HG02759 (cell line): ENCODE measurements around the gene RTN3.
"Not testable (repeated sequence)": the region's sequence is repeated elsewhere in the genome, so short reads cannot be mapped to it uniquely, and the experiment has no call there.

Experiments
- ATAC-seq: cut with Tn5 transposase; IDR thresholded peaks from one replicate; pipeline ENCODE4 v1.9.1; 2021; ENCODE audit warnings: mild to moderate bottlenecking, moderate library complexity; ENCODE audit not compliant: unreplicated experiment

RTN3 gene

GRCh38 chr11:63767565-63768236, 86.4 kb downstream of the RTN3 start:
- ATAC-seq: no peak

- ATAC-seq: peak; percentile 59
Measured at GRCh38 chr11:63768237-63769041, 87.1 kb downstream of the RTN3 start, which contains the start of gene ZFTA. Gene ZFTA (minus strand): TSS chr11:63768775. CDS start chr11:63768622, 153 bp downstream.

GRCh38 chr11:63769042-63769713, 87.9 kb downstream of the RTN3 start:
- ATAC-seq: peak; percentile 51

GRCh38 chr11:63769714-63770455, 88.6 kb downstream of the RTN3 start:
- ATAC-seq: no peak

- no peak for ATAC-seq
Measured at GRCh38 chr11:63770763-63771162, 89.5 kb downstream of the RTN3 start.

GRCh38 chr11:63771741-63772318, 90.5 kb downstream of the RTN3 start:
- not testable (repeated sequence) for ATAC-seq

GRCh38 chr11:63775191-63775590, 93.9 kb downstream of the RTN3 start:
- ATAC-seq: no peak

GRCh38 chr11:63779039-63779438, 97.7 kb downstream of the RTN3 start:
- no peak for ATAC-seq

- no peak for ATAC-seq
Measured at GRCh38 chr11:63782749-63783148, 101.4 kb downstream of the RTN3 start.

GRCh38 chr11:63783925-63784592, 102.8 kb downstream of the RTN3 start:
- ATAC-seq: no peak

GRCh38 chr11:63785823-63786222, 104.5 kb downstream of the RTN3 start:
- no peak for ATAC-seq

- no peak for ATAC-seq
Measured at GRCh38 chr11:63791495-63792167, 110.3 kb downstream of the RTN3 start.

- no peak for ATAC-seq
Measured at GRCh38 chr11:63793161-63793560, 111.9 kb downstream of the RTN3 start.

GRCh38 chr11:63795066-63795465, 113.8 kb downstream of the RTN3 start:
- ATAC-seq: no peak

- no peak for ATAC-seq
Measured at GRCh38 chr11:63800921-63801320, 119.6 kb downstream of the RTN3 start.

GRCh38 chr11:63802637-63803414, 121.5 kb downstream of the RTN3 start:
- no peak for ATAC-seq

- ATAC-seq: no peak
Measured at GRCh38 chr11:63804259-63804658, 123.0 kb downstream of the RTN3 start.

- ATAC-seq: no peak
Measured at GRCh38 chr11:63805844-63806415, 124.6 kb downstream of the RTN3 start.
